ENCODE data around the gene CAMK2D. TPM values are rescaled to one million over a fixed set of nuclear protein-coding genes. Genes with fewer than 3 reads are reported as not detected.
A peak's percentile ranks its signal among the peaks of the same experiment; 100 is the strongest.

CAMK2D gene
- total and polyA plus RNA-seq, 4 experiments from 2014 or later, result 15.5 to 36.4 (median 24.0) TPM

- Mint-ChIP-seq H3K36me3 (peaks cover 2 to 25% of the 10 kb centered on the region in 2 donors), H3K4me3 (no peak overlapping the region), H3K27me3 (no peaks in the 10 kb centered on the region), H3K4me1 (peaks cover 17 to 34% (median 25%) of the 10 kb centered on the region in 4 donors), H3K9me3 (no peaks in the 10 kb centered on the region), H3K27ac (no peak overlapping the region)
- Histone ChIP-seq H3K36me3 (ENCODE audit: insufficient read depth, low read length) (no peaks in the 10 kb centered on the region), H3K4me1 (ENCODE audit: insufficient read depth, low read length) (peaks cover 10% of the 10 kb centered on the region), H3K4me3 (ENCODE audit: low read length in 2 of 2) (no peak overlapping the region), H3K27me3 (ENCODE audit: insufficient read depth, low read length) (no peaks in the 10 kb centered on the region), H3K9me3 (ENCODE audit: control insufficient read depth in 1 of 2, low read length in 2 of 2) (no peaks in the 10 kb centered on the region), H3K27ac (ENCODE audit: low read depth, low read length) (no peak overlapping the region)
- no peak for DNase-seq
- CTCF ChIA-PET (ENCODE audit: partially characterized antibody), result no interaction called here
- intact Hi-C loops (cut with micrococcal nuclease), result no loop called here
- POLR2A ChIA-PET (ENCODE audit: partially characterized antibody), result no interaction called here
These were observed 132.8 kb downstream of the CAMK2D start for GRCh38 chr4:113628711-113629110.

DNA sequence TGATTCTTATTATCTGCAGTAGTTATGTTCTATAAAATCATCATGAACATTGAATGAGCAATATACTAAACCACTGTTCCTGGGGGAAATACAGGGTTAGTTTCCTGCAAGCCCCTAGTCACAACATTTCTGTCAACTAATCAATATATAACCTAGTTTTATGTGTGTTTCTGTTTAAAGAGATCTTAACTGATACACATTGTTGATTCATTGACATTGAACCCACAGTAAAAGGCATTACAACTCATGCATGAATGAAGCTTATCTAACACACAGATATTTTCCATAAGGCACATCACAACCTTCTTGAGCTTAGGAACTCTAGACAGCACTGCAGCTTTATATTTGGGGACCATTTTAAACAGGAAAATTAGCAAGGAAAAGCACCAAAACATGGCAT is 134.2 kb downstream of the CAMK2D start:
- no peaks in the 10 kb centered on the region for H3K9me3 Mint-ChIP-seq
- H3K36me3 Mint-ChIP-seq, result peaks cover 3 to 21% of the 10 kb centered on the region in 2 donors
- no peak overlapping the region for H3K27ac Mint-ChIP-seq
- no peak overlapping the region for H3K4me3 Mint-ChIP-seq
- Histone ChIP-seq H3K4me1 (ENCODE audit: insufficient read depth, low read length) (peaks cover 10% of the 10 kb centered on the region), H3K4me3 (ENCODE audit: low read length in 2 of 2) (no peak overlapping the region), H3K27ac (ENCODE audit: low read depth, low read length) (no peak overlapping the region), H3K9me3 (ENCODE audit: control insufficient read depth in 1 of 2, low read length in 2 of 2) (no peaks in the 10 kb centered on the region), H3K27me3 (ENCODE audit: insufficient read depth, low read length) (no peaks in the 10 kb centered on the region), H3K36me3 (ENCODE audit: insufficient read depth, low read length) (no peaks in the 10 kb centered on the region)
- ChIA-PET POLR2A (ENCODE audit: partially characterized antibody) (no interaction called here), CTCF (ENCODE audit: partially characterized antibody) (no interaction called here)
- DNase-seq, result no peak
- H3K4me1 Mint-ChIP-seq, result peaks cover 17 to 29% (median 26%) of the 10 kb centered on the region in 4 donors
- H3K27me3 Mint-ChIP-seq, result no peaks in the 10 kb centered on the region
- intact Hi-C loops (cut with micrococcal nuclease), result no loop called here

- POLR2A ChIA-PET (ENCODE audit: partially characterized antibody), result no interaction called here
- no peak overlapping the region for H3K27ac ChIP-seq (ENCODE audit: low read depth, low read length)
- no peaks in the 10 kb centered on the region for H3K36me3 ChIP-seq (ENCODE audit: insufficient read depth, low read length)
- H3K27ac Mint-ChIP-seq, result peak overlapping the region in 1 of 7 donors; percentile 15
- DNase-seq, result no peak
- H3K9me3 Mint-ChIP-seq, result no peaks in the 10 kb centered on the region
- CTCF ChIA-PET (ENCODE audit: partially characterized antibody), result no interaction called here
- no peaks in the 10 kb centered on the region for H3K27me3 Mint-ChIP-seq
- H3K4me1 ChIP-seq (ENCODE audit: insufficient read depth, low read length), result peaks cover 10% of the 10 kb centered on the region
- intact Hi-C loops (cut with micrococcal nuclease), result no loop called here
- no peaks in the 10 kb centered on the region for H3K9me3 ChIP-seq (ENCODE audit: control insufficient read depth in 1 of 2, low read length in 2 of 2)
- H3K4me3 Mint-ChIP-seq, result no peak overlapping the region
- no peaks in the 10 kb centered on the region for H3K27me3 ChIP-seq (ENCODE audit: insufficient read depth, low read length)
- peaks cover 4 to 29% of the 10 kb centered on the region in 2 donors for H3K36me3 Mint-ChIP-seq
- no peak overlapping the region for H3K4me3 ChIP-seq (ENCODE audit: low read length in 2 of 2)
- peaks cover 16 to 34% (median 25%) of the 10 kb centered on the region in 4 donors for H3K4me1 Mint-ChIP-seq
These were observed 135.6 kb downstream of the CAMK2D start for GRCh38 chr4:113625902-113626301.

DNA sequence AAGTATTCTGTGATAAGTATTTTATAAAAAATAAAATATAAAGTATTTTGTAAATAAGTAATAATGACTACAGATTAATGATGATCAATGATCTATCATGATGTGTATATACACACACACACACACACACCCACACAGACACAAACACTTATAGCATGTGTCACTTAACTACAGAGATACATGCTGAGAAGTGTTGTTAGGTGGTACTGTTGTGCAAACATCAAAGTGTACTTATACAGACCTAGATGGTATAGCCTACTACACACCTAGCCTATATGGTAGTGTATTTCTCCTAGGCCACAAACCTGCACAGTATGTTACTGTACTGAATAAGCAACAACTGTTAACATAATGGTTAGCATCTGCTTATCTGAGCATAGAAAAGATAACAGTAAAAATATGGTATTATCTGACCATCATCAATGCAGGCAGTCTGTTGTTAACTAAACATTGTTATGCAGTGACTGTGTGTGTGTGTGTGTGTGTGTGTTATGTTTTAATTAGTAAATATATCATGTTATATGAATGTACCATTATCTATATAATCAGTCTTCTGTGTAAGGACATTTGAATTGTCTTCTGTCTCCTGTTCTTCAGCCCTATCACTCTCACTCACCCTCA is 138.2 kb downstream of the CAMK2D start:
- ChIA-PET POLR2A (ENCODE audit: partially characterized antibody) (no interaction called here), CTCF (ENCODE audit: partially characterized antibody) (no interaction called here)
- Histone ChIP-seq H3K36me3 (ENCODE audit: insufficient read depth, low read length) (no peaks in the 10 kb centered on the region), H3K9me3 (ENCODE audit: control insufficient read depth in 1 of 2, low read length in 2 of 2) (no peaks in the 10 kb centered on the region), H3K4me3 (ENCODE audit: low read length in 2 of 2) (no peak overlapping the region), H3K4me1 (ENCODE audit: insufficient read depth, low read length) (no peaks in the 10 kb centered on the region), H3K27me3 (ENCODE audit: insufficient read depth, low read length) (no peaks in the 10 kb centered on the region), H3K27ac (ENCODE audit: low read depth, low read length) (no peak overlapping the region)
- DNase-seq, result no peak
- Mint-ChIP-seq H3K9me3 (no peaks in the 10 kb centered on the region), H3K27ac (no peak overlapping the region), H3K4me3 (no peak overlapping the region), H3K4me1 (peaks cover 8 to 19% (median 14%) of the 10 kb centered on the region in 4 donors), H3K36me3 (peaks cover 4 to 30% of the 10 kb centered on the region in 2 donors), H3K27me3 (no peaks in the 10 kb centered on the region)
- intact Hi-C loops (cut with micrococcal nuclease), result no loop called here

DNA sequence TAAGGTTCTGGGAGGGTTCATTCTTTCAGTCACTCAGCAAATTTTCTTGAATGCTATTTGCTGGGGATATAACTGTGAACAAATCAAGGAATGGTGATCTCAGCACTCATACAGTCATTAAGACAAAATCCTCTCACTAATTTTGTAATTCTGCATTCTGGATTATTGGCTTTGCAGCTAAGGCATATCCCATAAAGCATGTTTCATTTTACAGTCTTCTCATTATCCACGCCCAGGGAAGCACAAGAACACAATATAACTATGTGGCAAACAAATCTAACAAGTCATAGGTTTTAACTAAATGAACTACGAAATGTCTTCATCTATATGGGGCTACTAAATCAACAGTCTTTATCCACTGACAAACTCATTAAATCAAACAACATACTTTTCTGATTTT is 139.9 kb downstream of the CAMK2D start:
- H3K36me3 ChIP-seq (ENCODE audit: insufficient read depth, low read length), result no peaks in the 10 kb centered on the region
- H3K27me3 ChIP-seq (ENCODE audit: insufficient read depth, low read length), result no peaks in the 10 kb centered on the region
- no peak overlapping the region for H3K4me3 ChIP-seq (ENCODE audit: low read length in 2 of 2)
- no peak overlapping the region for H3K27ac ChIP-seq (ENCODE audit: low read depth, low read length)
- no peak overlapping the region for H3K4me3 Mint-ChIP-seq
- CTCF ChIA-PET (ENCODE audit: partially characterized antibody), result no interaction called here
- peaks cover 9 to 27% (median 13%) of the 10 kb centered on the region in 4 donors for H3K4me1 Mint-ChIP-seq
- no peaks in the 10 kb centered on the region for H3K27me3 Mint-ChIP-seq
- intact Hi-C loops (cut with micrococcal nuclease), result no loop called here
- no peak overlapping the region for H3K27ac Mint-ChIP-seq
- POLR2A ChIA-PET (ENCODE audit: partially characterized antibody), result no interaction called here
- no peaks in the 10 kb centered on the region for H3K9me3 Mint-ChIP-seq
- no peaks in the 10 kb centered on the region for H3K9me3 ChIP-seq (ENCODE audit: control insufficient read depth in 1 of 2, low read length in 2 of 2)
- H3K4me1 ChIP-seq (ENCODE audit: insufficient read depth, low read length), result peaks cover 5% of the 10 kb centered on the region
- H3K36me3 Mint-ChIP-seq, result peaks cover 4 to 29% of the 10 kb centered on the region in 2 donors
- no peak for DNase-seq

- H3K4me3 ChIP-seq (ENCODE audit: low read length in 2 of 2), result no peak overlapping the region
- no peak for DNase-seq
- H3K4me1 ChIP-seq (ENCODE audit: insufficient read depth, low read length), result peaks cover 9% of the 10 kb centered on the region
- POLR2A ChIA-PET (ENCODE audit: partially characterized antibody), result no interaction called here
- H3K9me3 ChIP-seq (ENCODE audit: control insufficient read depth in 1 of 2, low read length in 2 of 2), result no peaks in the 10 kb centered on the region
- H3K27me3 Mint-ChIP-seq, result no peaks in the 10 kb centered on the region
- H3K36me3 Mint-ChIP-seq, result peaks cover 4 to 16% of the 10 kb centered on the region in 2 donors
- H3K9me3 Mint-ChIP-seq, result no peaks in the 10 kb centered on the region
- H3K27me3 ChIP-seq (ENCODE audit: insufficient read depth, low read length), result no peaks in the 10 kb centered on the region
- intact Hi-C loops (cut with micrococcal nuclease), result no loop called here
- no peaks in the 10 kb centered on the region for H3K36me3 ChIP-seq (ENCODE audit: insufficient read depth, low read length)
- no peak overlapping the region for H3K27ac Mint-ChIP-seq
- peaks cover 9 to 19% (median 12%) of the 10 kb centered on the region in 4 donors for H3K4me1 Mint-ChIP-seq
- no peak overlapping the region for H3K27ac ChIP-seq (ENCODE audit: low read depth, low read length)
- no peak overlapping the region for H3K4me3 Mint-ChIP-seq
- CTCF ChIA-PET (ENCODE audit: partially characterized antibody), result no interaction called here
These were observed 141.5 kb downstream of the CAMK2D start for GRCh38 chr4:113620032-113620431.

GRCh38 chr4:113619526-113619925 is 142.0 kb downstream of the CAMK2D start:
- no peak for DNase-seq
- Mint-ChIP-seq H3K4me1 (peaks cover 9 to 19% (median 15%) of the 10 kb centered on the region in 4 donors), H3K4me3 (no peak overlapping the region), H3K27ac (no peak overlapping the region), H3K36me3 (peaks cover 4 to 11% of the 10 kb centered on the region in 2 donors), H3K9me3 (no peaks in the 10 kb centered on the region), H3K27me3 (no peaks in the 10 kb centered on the region)
- no peaks in the 10 kb centered on the region for H3K36me3 ChIP-seq (ENCODE audit: insufficient read depth, low read length)
- H3K4me3 ChIP-seq (ENCODE audit: low read length in 2 of 2), result no peak overlapping the region
- H3K27ac ChIP-seq (ENCODE audit: low read depth, low read length), result no peak overlapping the region
- peaks cover 9% of the 10 kb centered on the region for H3K4me1 ChIP-seq (ENCODE audit: insufficient read depth, low read length)
- H3K27me3 ChIP-seq (ENCODE audit: insufficient read depth, low read length), result no peaks in the 10 kb centered on the region
- intact Hi-C loops (cut with micrococcal nuclease), result no loop called here
- ChIA-PET POLR2A (ENCODE audit: partially characterized antibody) (no interaction called here), CTCF (ENCODE audit: partially characterized antibody) (no interaction called here)
- H3K9me3 ChIP-seq (ENCODE audit: control insufficient read depth in 1 of 2, low read length in 2 of 2), result no peaks in the 10 kb centered on the region

Measured in CD4-positive, alpha-beta memory T cell (primary cell).